SK-N-SH (cell line): Measurements from ENCODE around the gene KIF3B.

ENCODE experiments used
- CTCF ChIP-seq: fragments of 200-600 bp; sonication (generic); IDR thresholded peaks from 2 replicates; pipeline ENCODE4 v1.6.1; 2017; ENCODE audit warnings: antibody characterized with exemption, mild to moderate bottlenecking, moderate library complexity
- FOSL2 ChIP-seq: IDR thresholded peaks from 2 replicates; pipeline ENCODE4 v1.4.0; 2012; ENCODE audit warnings: low read depth, mild to moderate bottlenecking, moderate library complexity, borderline replicate concordance
- FOXM1 ChIP-seq: IDR thresholded peaks from 2 replicates; pipeline ENCODE4 v1.4.0; 2012; ENCODE audit warnings: low read depth, mild to moderate bottlenecking
- POLR2AphosphoS5 ChIP-seq: IDR thresholded peaks from 2 replicates; pipeline ENCODE4 v1.6.1; 2012; ENCODE audit warnings: low read depth, low read length
- TAF1 ChIP-seq: IDR thresholded peaks from 2 replicates; pipeline ENCODE4 v1.6.1; 2012; ENCODE audit warnings: low read depth, mild to moderate bottlenecking, low read length, moderate library complexity, borderline replicate concordance

- no peak for TF ChIP-seq POLR2AphosphoS5
- TF ChIP-seq CTCF = no peak
- TF ChIP-seq FOSL2 = no peak
- no peak for TF ChIP-seq TAF1
- no peak for TF ChIP-seq FOXM1
Measured at GRCh38 chr20:32244150-32244823, 33.2 kb upstream of the KIF3B start.
